ENCODE data around the gene KLHL34. TPM values are rescaled to one million over a fixed set of nuclear protein-coding genes. Genes with fewer than 3 reads are reported as not detected.

Gene KLHL34
- total RNA-seq, 1 donor from 2014 or later = not detected

- Histone ChIP-seq H3K4me2 (no peak overlapping the region), H3K79me2 (ENCODE audit: low read depth) (no peaks in the 10 kb centered on the region), H3F3A (ENCODE audit: low read depth) (no peaks in the 10 kb centered on the region), H3K9me3 (ENCODE audit: low read depth) (no peaks in the 10 kb centered on the region), H3K4me3 (no peak overlapping the region), H3K36me3 (peaks cover 10% of the 10 kb centered on the region), H3K27ac (no peak overlapping the region), H2AFZ (replicated peaks) (no peak overlapping the region), H3K27me3 (no peaks in the 10 kb centered on the region), H4K20me1 (ENCODE audit: low read depth) (no peaks in the 10 kb centered on the region), H3K4me1 (no peaks in the 10 kb centered on the region), H3K9ac (no peak overlapping the region)
- H3K27ac Mint-ChIP-seq = no peak overlapping the region
- TF ChIP-seq EZH2phosphoT487 (IDR thresholded peaks at IDR 0.05) (no peak), CTCF (IDR thresholded peaks at IDR 0.05) (no peak), EZH2 (IDR thresholded peaks at IDR 0.05) (no peak)
- no peaks in the 10 kb centered on the region for H3K27me3 Mint-ChIP-seq (ENCODE audit: insufficient read depth, low read depth)
- no peaks in the 10 kb centered on the region for H3K36me3 Mint-ChIP-seq
- no peak for DNase-seq (ENCODE audit: low spot score)
- no peaks in the 10 kb centered on the region for H3K9me3 Mint-ChIP-seq
- H3K4me3 Mint-ChIP-seq = no peak overlapping the region
- H3K4me1 Mint-ChIP-seq = no peaks in the 10 kb centered on the region
Measured at GRCh38 chrX:21638311-21638710, 19.8 kb downstream of the KLHL34 start.

GRCh38 chrX:21632027-21632426, 26.1 kb downstream of the KLHL34 start:
- H3K4me3 Mint-ChIP-seq = no peak overlapping the region

GRCh38 chrX:21623778-21624501, 34.2 kb downstream of the KLHL34 start:
- no peaks in the 10 kb centered on the region for H3K27me3 ChIP-seq
- H3K4me3 ChIP-seq = no peak overlapping the region
- H3F3A ChIP-seq (ENCODE audit: low read depth) = no peaks in the 10 kb centered on the region
- H3K79me2 ChIP-seq (ENCODE audit: low read depth) = no peaks in the 10 kb centered on the region
- Mint-ChIP-seq H3K4me1 (no peaks in the 10 kb centered on the region), H3K27me3 (ENCODE audit: insufficient read depth, low read depth) (peaks cover 4% of the 10 kb centered on the region), H3K27ac (no peak overlapping the region), H3K4me3 (no peak overlapping the region), H3K36me3 (peaks cover 15% of the 10 kb centered on the region), H3K9me3 (peaks cover 16% of the 10 kb centered on the region)
- H3K36me3 ChIP-seq = peaks cover 4% of the 10 kb centered on the region
- H3K9ac ChIP-seq = no peak overlapping the region
- H2AFZ ChIP-seq (replicated peaks) = no peak overlapping the region
- no peak for DNase-seq (ENCODE audit: low spot score)
- TF ChIP-seq CTCF (IDR thresholded peaks at IDR 0.05) (no peak), EZH2 (IDR thresholded peaks at IDR 0.05) (no peak), EZH2phosphoT487 (IDR thresholded peaks at IDR 0.05) (no peak)
- H3K4me2 ChIP-seq = no peak overlapping the region
- no peaks in the 10 kb centered on the region for H4K20me1 ChIP-seq (ENCODE audit: low read depth)
- H3K27ac ChIP-seq = no peak overlapping the region
- peaks cover 6% of the 10 kb centered on the region for H3K9me3 ChIP-seq (ENCODE audit: low read depth)
- H3K4me1 ChIP-seq = no peaks in the 10 kb centered on the region

More at GRCh38 chrX:21632027-21632426, 26.1 kb downstream of the KLHL34 start:
- no peaks in the 10 kb centered on the region for H3K4me1 ChIP-seq
- Mint-ChIP-seq H3K36me3 (peaks cover 9% of the 10 kb centered on the region), H3K4me1 (peaks cover 10% of the 10 kb centered on the region), H3K27ac (peak overlapping the region; percentile 61), H3K27me3 (ENCODE audit: insufficient read depth, low read depth) (peaks cover 5% of the 10 kb centered on the region), H3K9me3 (peaks cover 15% of the 10 kb centered on the region)
- no peak overlapping the region for H3K4me2 ChIP-seq
- H3K79me2 ChIP-seq (ENCODE audit: low read depth) = no peaks in the 10 kb centered on the region
- no peak overlapping the region for H3K4me3 ChIP-seq
- H3K27me3 ChIP-seq = no peaks in the 10 kb centered on the region
- no peak overlapping the region for H3K9ac ChIP-seq
- H3K27ac ChIP-seq = no peak overlapping the region
- peaks cover 3% of the 10 kb centered on the region for H3K36me3 ChIP-seq
- DNase-seq (ENCODE audit: low spot score) = peak; percentile 45
- no peaks in the 10 kb centered on the region for H4K20me1 ChIP-seq (ENCODE audit: low read depth)
- no peaks in the 10 kb centered on the region for H3K9me3 ChIP-seq (ENCODE audit: low read depth)
- H3F3A ChIP-seq (ENCODE audit: low read depth) = no peaks in the 10 kb centered on the region
- TF ChIP-seq CTCF (IDR thresholded peaks at IDR 0.05) (no peak), EZH2 (IDR thresholded peaks at IDR 0.05) (no peak), EZH2phosphoT487 (IDR thresholded peaks at IDR 0.05) (no peak)
- H2AFZ ChIP-seq (replicated peaks) = no peak overlapping the region

Data from neural progenitor cell (in vitro differentiated cells).